ENCODE data around the gene NFATC3. TPM values are rescaled to one million over a fixed set of nuclear protein-coding genes. Genes with fewer than 3 reads are reported as not detected.
"Not testable (repeated sequence)": the region's sequence is repeated elsewhere in the genome, so short reads cannot be mapped to it uniquely, and the experiment has no call there.

NFATC3 gene
- total RNA-seq, 5 donors from 2014 or later (not counting 1 experiment from before 2014, with no cell fraction given) = 111 to 144 (median 116) TPM

DNA sequence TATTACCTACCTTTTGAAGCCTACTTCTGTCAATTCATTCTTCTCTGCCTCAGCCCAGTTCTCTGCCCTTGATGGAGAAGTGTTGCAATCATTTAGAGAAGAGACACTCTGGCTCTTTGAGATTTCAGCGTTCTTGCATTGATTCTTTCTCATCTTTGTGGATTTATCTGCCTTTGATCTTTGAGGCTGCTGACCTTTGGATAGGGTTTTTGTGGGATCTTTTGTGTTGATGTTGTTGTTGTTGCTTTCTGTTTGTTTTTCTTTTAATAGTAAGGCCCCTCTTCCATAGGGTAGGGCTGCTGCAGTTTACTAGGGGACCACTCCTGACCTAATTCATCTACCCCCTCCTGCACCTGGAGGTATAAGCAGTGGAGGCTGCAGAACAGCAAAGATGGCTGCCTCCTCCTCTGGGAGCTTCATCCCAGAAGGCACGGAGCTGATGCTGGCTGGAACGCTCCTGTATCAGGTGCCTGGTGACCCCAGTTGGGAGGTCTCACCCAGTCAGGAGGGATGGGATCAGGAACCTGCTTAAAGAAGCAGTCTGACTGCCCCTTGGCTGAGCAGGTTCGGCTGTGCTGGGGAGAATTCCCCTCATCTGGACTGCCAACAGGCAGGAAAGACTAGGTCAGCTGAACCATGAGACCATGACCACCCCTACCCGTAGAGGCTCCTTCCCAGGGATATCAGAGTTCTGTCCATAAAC lies 28.0 kb downstream of the NFATC3 start:
- Mint-ChIP-seq H3K36me3 (peaks cover 36% of the 10 kb centered on the region), H3K9me3 (peaks cover 19 to 33% (median 24%) of the 10 kb centered on the region in 3 donors), H3K27ac (peak overlapping the region; percentile 56 to 68), H3K4me1 (peaks cover 84 to 89% (median 86%) of the 10 kb centered on the region in 3 donors), H3K27me3 (no peaks in the 10 kb centered on the region), H3K4me3 (peak overlapping the region in 1 of 3 donors; percentile 26)
- DNase-seq = no peak
- Histone ChIP-seq H3K4me1 (ENCODE audit: control insufficient read depth in 1 of 2, extremely low read depth in 1 of 2, insufficient read depth in 2 of 2, low read length in 2 of 2) (peaks cover 30% of the 10 kb centered on the region in 2 experiments), H3K27me3 (replicated peaks in 1 of 2; ENCODE audit: control insufficient read depth in 2 of 2, extremely low read depth in 1 of 2, insufficient read depth in 2 of 2, low read length in 1 of 2) (no peaks in the 10 kb centered on the region), H3K9me3 (peaks cover 5% of the 10 kb centered on the region), H3K36me3 (ENCODE audit: control insufficient read depth in 2 of 2, extremely low read depth in 1 of 2, insufficient read depth in 1 of 2, low read length in 1 of 2) (no peaks in the 10 kb centered on the region), H3K4me3 (ENCODE audit: control insufficient read depth in 1 of 2, extremely low read depth in 1 of 2, low read length in 1 of 2) (peak overlapping the region in 1 of 2 donors; percentile 2), H3K27ac (ENCODE audit: low read length) (no peak overlapping the region)
- ChIA-PET POLR2A (interaction anchor here (0.6 to 0.7 kb wide), 2 partner anchors 16 to 17 kb away, joined by 9 to 11 read pairs; no protein-coding TSS in a partner anchor), CTCF (interaction anchor here (0.7 kb wide), 2 partner anchors 114 to 130 kb away, joined by 3 to 5 read pairs; no protein-coding TSS in a partner anchor)
- no peak for ATAC-seq (replicated peaks in 1 of 4)
- 74% methylated on average over 4 of the region's 5 CpGs for WGBS (ENCODE audit: insufficient coverage)

DNA sequence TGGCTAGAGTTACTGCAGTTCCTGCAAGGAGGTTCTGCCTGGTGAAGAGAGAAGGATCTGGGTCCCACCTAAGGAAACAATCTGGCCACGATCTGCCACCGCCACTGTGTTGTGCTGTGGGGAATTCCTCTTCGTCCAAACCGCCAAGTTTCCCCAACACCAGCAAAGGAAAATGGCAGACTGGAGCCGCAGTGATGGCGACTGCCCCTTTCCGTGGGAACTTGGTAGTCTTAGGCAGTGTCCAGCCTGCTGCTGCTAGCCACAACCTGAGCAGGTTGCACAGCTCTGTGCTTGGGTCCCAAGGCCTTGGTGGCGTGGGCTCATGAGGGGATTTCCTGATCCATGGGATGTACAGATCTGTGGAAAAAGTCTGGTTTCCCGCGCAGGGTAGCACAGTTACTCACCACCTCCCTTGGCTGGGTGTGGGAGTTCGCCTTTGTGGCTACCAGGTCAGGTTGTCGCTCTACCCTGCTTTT lies 28.6 kb downstream of the NFATC3 start:
- H3K4me3 ChIP-seq (ENCODE audit: control insufficient read depth in 1 of 2, extremely low read depth in 1 of 2, low read length in 1 of 2) = peak overlapping the region in 1 of 2 donors; percentile 2
- H3K27me3 ChIP-seq (replicated peaks in 1 of 2; ENCODE audit: control insufficient read depth in 2 of 2, extremely low read depth in 1 of 2, insufficient read depth in 2 of 2, low read length in 1 of 2) = no peaks in the 10 kb centered on the region
- H3K4me1 Mint-ChIP-seq = peaks cover 84 to 89% (median 86%) of the 10 kb centered on the region in 3 donors
- H3K9me3 Mint-ChIP-seq = peaks cover 17 to 27% (median 21%) of the 10 kb centered on the region in 3 donors
- no peak overlapping the region for H3K27ac ChIP-seq (ENCODE audit: low read length)
- CTCF ChIA-PET = no interaction called here
- H3K27ac Mint-ChIP-seq = peak overlapping the region in 1 of 2 donors; percentile 65
- DNase-seq = no peak
- no peaks in the 10 kb centered on the region for H3K27me3 Mint-ChIP-seq
- H3K4me3 Mint-ChIP-seq = peak overlapping the region in 1 of 3 donors; percentile 33
- H3K9me3 ChIP-seq = peaks cover 5% of the 10 kb centered on the region
- no peaks in the 10 kb centered on the region for H3K36me3 ChIP-seq (ENCODE audit: control insufficient read depth in 2 of 2, extremely low read depth in 1 of 2, insufficient read depth in 1 of 2, low read length in 1 of 2)
- no peak for ATAC-seq (replicated peaks in 1 of 4)
- peaks cover 30 to 32% of the 10 kb centered on the region in 2 experiments for H3K4me1 ChIP-seq (ENCODE audit: control insufficient read depth in 1 of 2, extremely low read depth in 1 of 2, insufficient read depth in 2 of 2, low read length in 2 of 2)
- 94% methylated on average over 7 of the region's 12 CpGs for WGBS (ENCODE audit: insufficient coverage)
- POLR2A ChIA-PET = no interaction called here
- H3K36me3 Mint-ChIP-seq = peaks cover 32% of the 10 kb centered on the region

GRCh38 chr16:68114939-68115338 lies 29.8 kb downstream of the NFATC3 start:
- WGBS (ENCODE audit: insufficient coverage) = 77% methylated on average over 5 of the region's 8 CpGs
- H3K4me3 ChIP-seq (ENCODE audit: control insufficient read depth in 1 of 2, extremely low read depth in 1 of 2, low read length in 1 of 2); POLR2A ChIA-PET; H3K36me3 ChIP-seq (ENCODE audit: control insufficient read depth in 2 of 2, extremely low read depth in 1 of 2, insufficient read depth in 1 of 2, low read length in 1 of 2); H3K9me3 ChIP-seq; DNase-seq; H3K27me3 Mint-ChIP-seq; H3K27ac ChIP-seq (ENCODE audit: low read length); H3K27me3 ChIP-seq (replicated peaks in 1 of 2; ENCODE audit: control insufficient read depth in 2 of 2, extremely low read depth in 1 of 2, insufficient read depth in 2 of 2, low read length in 1 of 2); ATAC-seq (replicated peaks in 1 of 4): not testable (repeated sequence)
- peak overlapping the region in 1 of 3 donors; percentile 31 for H3K4me3 Mint-ChIP-seq
- peak overlapping the region in 1 of 2 donors; percentile 65 for H3K27ac Mint-ChIP-seq
- H3K36me3 Mint-ChIP-seq = peaks cover 21% of the 10 kb centered on the region
- H3K4me1 Mint-ChIP-seq = peaks cover 84 to 89% (median 87%) of the 10 kb centered on the region in 3 donors
- CTCF ChIA-PET = interaction anchor here (0.7 to 0.9 kb wide), 2 partner anchors 31 to 834 kb away, joined by 3 read pairs; no protein-coding TSS in a partner anchor
- H3K4me1 ChIP-seq (ENCODE audit: control insufficient read depth in 1 of 2, extremely low read depth in 1 of 2, insufficient read depth in 2 of 2, low read length in 2 of 2) = peaks cover 32 to 42% of the 10 kb centered on the region in 2 experiments
- H3K9me3 Mint-ChIP-seq = peaks cover 11 to 16% (median 11%) of the 10 kb centered on the region in 3 donors

- no peak for ATAC-seq (replicated peaks in 1 of 4)
- CTCF ChIA-PET = interaction anchor here (0.5 to 0.6 kb wide), 2 partner anchors 35 to 134 kb away, joined by 3 to 6 read pairs; no protein-coding TSS in a partner anchor
- peak overlapping the region in 1 of 2 donors; percentile 54 for H3K27ac Mint-ChIP-seq
- DNase-seq = no peak
- no peaks in the 10 kb centered on the region for H3K27me3 ChIP-seq (replicated peaks in 1 of 2; ENCODE audit: control insufficient read depth in 2 of 2, extremely low read depth in 1 of 2, insufficient read depth in 2 of 2, low read length in 1 of 2)
- POLR2A ChIA-PET = interaction anchor here in 1 of 2 donors (0.8 kb wide), 1 partner anchor 30 kb away, joined by 7 read pairs; the partner anchor contains the start of gene NFATC3
- H3K27ac ChIP-seq (ENCODE audit: low read length) = no peak overlapping the region
- peaks cover 38 to 42% of the 10 kb centered on the region in 2 experiments for H3K4me1 ChIP-seq (ENCODE audit: control insufficient read depth in 1 of 2, extremely low read depth in 1 of 2, insufficient read depth in 2 of 2, low read length in 2 of 2)
- no peaks in the 10 kb centered on the region for H3K9me3 ChIP-seq
- WGBS (ENCODE audit: insufficient coverage) = no CpG with 5 or more reads among the region's 2 CpGs
- H3K9me3 Mint-ChIP-seq = peaks cover 7 to 11% (median 7%) of the 10 kb centered on the region in 3 donors
- no peaks in the 10 kb centered on the region for H3K27me3 Mint-ChIP-seq
- H3K36me3 Mint-ChIP-seq = peaks cover 16% of the 10 kb centered on the region
- H3K4me3 ChIP-seq (ENCODE audit: control insufficient read depth in 1 of 2, extremely low read depth in 1 of 2, low read length in 1 of 2) = no peak overlapping the region
- H3K4me3 Mint-ChIP-seq = peak overlapping the region in 1 of 3 donors; percentile 31
- no peaks in the 10 kb centered on the region for H3K36me3 ChIP-seq (ENCODE audit: control insufficient read depth in 2 of 2, extremely low read depth in 1 of 2, insufficient read depth in 1 of 2, low read length in 1 of 2)
- H3K4me1 Mint-ChIP-seq = peaks cover 86 to 94% (median 92%) of the 10 kb centered on the region in 3 donors
Observed at GRCh38 chr16:68115851-68116250, 30.7 kb downstream of the NFATC3 start.

GRCh38 chr16:68116256-68116867 lies 31.2 kb downstream of the NFATC3 start:
- Mint-ChIP-seq H3K36me3 (peaks cover 11% of the 10 kb centered on the region), H3K9me3 (peaks cover 2 to 6% (median 2%) of the 10 kb centered on the region in 3 donors), H3K27ac (peak overlapping the region; percentile 32 to 72), H3K4me3 (peak overlapping the region in 1 of 3 donors; percentile 8), H3K27me3 (no peaks in the 10 kb centered on the region), H3K4me1 (peaks cover 86 to 94% (median 91%) of the 10 kb centered on the region in 3 donors)
- Histone ChIP-seq H3K9me3 (no peaks in the 10 kb centered on the region), H3K27me3 (replicated peaks in 1 of 2; ENCODE audit: control insufficient read depth in 2 of 2, extremely low read depth in 1 of 2, insufficient read depth in 2 of 2, low read length in 1 of 2) (no peaks in the 10 kb centered on the region), H3K4me3 (ENCODE audit: control insufficient read depth in 1 of 2, extremely low read depth in 1 of 2, low read length in 1 of 2) (no peak overlapping the region), H3K27ac (ENCODE audit: low read length) (no peak overlapping the region), H3K36me3 (ENCODE audit: control insufficient read depth in 2 of 2, extremely low read depth in 1 of 2, insufficient read depth in 1 of 2, low read length in 1 of 2) (no peaks in the 10 kb centered on the region), H3K4me1 (ENCODE audit: control insufficient read depth in 1 of 2, extremely low read depth in 1 of 2, insufficient read depth in 2 of 2, low read length in 2 of 2) (peaks cover 42% of the 10 kb centered on the region in 2 experiments)
- DNase-seq (peak in 5 of 35 experiments; percentile 14 to 68 (median 21)), ATAC-seq (replicated peaks in 1 of 4) (peak; percentile 38 to 68 (median 53))
- POLR2A ChIA-PET = interaction anchor here in 1 of 2 donors (0.8 kb wide), 1 partner anchor 31 kb away, joined by 7 read pairs; the partner anchor contains the start of gene NFATC3
- WGBS (ENCODE audit: insufficient coverage) = 60% methylated on average over 1 of the region's 2 CpGs
- CTCF ChIA-PET = interaction anchor here (0.5 to 1.3 kb wide), 5 partner anchors 21 to 134 kb away, joined by 3 to 14 read pairs (median 4); no protein-coding TSS in a partner anchor

DNA sequence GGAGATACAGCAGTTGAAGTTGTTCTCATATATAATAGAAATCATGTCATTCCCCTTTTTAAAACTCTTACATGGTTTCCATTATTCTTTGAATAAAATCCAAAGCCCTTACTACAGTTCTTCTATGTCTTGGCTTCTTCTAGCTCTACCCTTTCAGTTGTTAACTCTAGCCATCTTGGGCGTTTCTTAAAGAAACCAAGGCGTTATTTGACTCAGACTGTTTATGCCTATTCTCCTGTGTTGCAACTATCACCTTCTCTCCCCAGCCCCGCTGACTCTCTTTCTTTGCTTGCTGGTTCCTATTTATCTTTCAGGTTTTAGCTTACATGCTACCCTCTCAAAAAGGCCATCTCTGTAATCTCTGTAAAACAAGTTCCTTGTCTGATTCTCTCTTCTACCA lies 32.7 kb downstream of the NFATC3 start:
- ChIA-PET CTCF (interaction anchor here in 1 of 2 donors (1.1 to 2.9 kb wide), 4 partner anchors 24 to 58 kb away, joined by 3 to 16 read pairs (median 11); partner anchors contain the start of gene NFATC3), POLR2A (interaction anchor here in 1 of 2 donors (0.5 to 0.6 kb wide), 3 partner anchors 8 to 151 kb away, joined by 3 read pairs; no protein-coding TSS in a partner anchor)
- Mint-ChIP-seq H3K9me3 (no peaks in the 10 kb centered on the region), H3K4me3 (peak overlapping the region in 2 of 3 donors; percentile 2 to 8), H3K27ac (peak overlapping the region; percentile 51 to 63), H3K4me1 (peaks cover 86 to 97% (median 95%) of the 10 kb centered on the region in 3 donors), H3K36me3 (peaks cover 11% of the 10 kb centered on the region), H3K27me3 (no peaks in the 10 kb centered on the region)
- no peak overlapping the region for H3K4me3 ChIP-seq (ENCODE audit: control insufficient read depth in 1 of 2, extremely low read depth in 1 of 2, low read length in 1 of 2)
- WGBS (ENCODE audit: insufficient coverage) = 49% methylated on average over 3 of the region's 3 CpGs
- H3K9me3 ChIP-seq = no peaks in the 10 kb centered on the region
- no peak overlapping the region for H3K27ac ChIP-seq (ENCODE audit: low read length)
- H3K4me1 ChIP-seq (ENCODE audit: control insufficient read depth in 1 of 2, extremely low read depth in 1 of 2, insufficient read depth in 2 of 2, low read length in 2 of 2) = peaks cover 37 to 52% of the 10 kb centered on the region in 2 experiments
- ATAC-seq (replicated peaks in 1 of 4) = peak in 1 of 4 experiments; percentile 7
- peaks cover 0 to 10% of the 10 kb centered on the region in 2 donors for H3K36me3 ChIP-seq (ENCODE audit: control insufficient read depth in 2 of 2, extremely low read depth in 1 of 2, insufficient read depth in 1 of 2, low read length in 1 of 2)
- no peaks in the 10 kb centered on the region for H3K27me3 ChIP-seq (replicated peaks in 1 of 2; ENCODE audit: control insufficient read depth in 2 of 2, extremely low read depth in 1 of 2, insufficient read depth in 2 of 2, low read length in 1 of 2)
- DNase-seq = no peak
